ENCODE data around the gene INSR. TPM values are rescaled to one million over a fixed set of nuclear protein-coding genes. Genes with fewer than 3 reads are reported as not detected.
"Not testable (repeated sequence)": the region's sequence is repeated elsewhere in the genome, so short reads cannot be mapped to it uniquely, and the experiment has no call there.

The INSR gene
- total and polyA plus RNA-seq, 5 donors = 17.3 to 58.6 (median 53.0) TPM

GRCh38 chr19:7326105-7326877 is 32.1 kb upstream of the INSR start:
- H3K27ac ChIP-seq (ENCODE audit: low read length) = no peak overlapping the region
- intact Hi-C loops (cut with DNase I) = no loop called here
- H3K27me3 ChIP-seq (ENCODE audit: control insufficient read depth, insufficient read depth) = no peaks in the 10 kb centered on the region
- H3K4me3 ChIP-seq (ENCODE audit: low read length) = no peak overlapping the region
- H3K4me1 ChIP-seq (ENCODE audit: control insufficient read depth, insufficient read depth, low read length) = no peaks in the 10 kb centered on the region
- ATAC-seq (no peak), DNase-seq (no peak)
- H3K9me3 ChIP-seq (ENCODE audit: control insufficient read depth, low read length) = no peaks in the 10 kb centered on the region
- WGBS = 81% methylated on average over 10 of the region's 10 CpGs

- H3K4me1 ChIP-seq (ENCODE audit: control insufficient read depth, insufficient read depth, low read length) = peaks cover 3% of the 10 kb centered on the region
- H3K4me3 ChIP-seq (ENCODE audit: low read length) = no peak overlapping the region
- no peaks in the 10 kb centered on the region for H3K9me3 ChIP-seq (ENCODE audit: control insufficient read depth, low read length)
- no peaks in the 10 kb centered on the region for H3K27me3 ChIP-seq (ENCODE audit: control insufficient read depth, insufficient read depth)
- 46% methylated on average over 2 of the region's 2 CpGs for WGBS
- intact Hi-C loops (cut with DNase I) = no loop called here
- no peak overlapping the region for H3K27ac ChIP-seq (ENCODE audit: low read length)
- DNase-seq (no peak), ATAC-seq (no peak)
These were observed 24.0 kb upstream of the INSR start for GRCh38 chr19:7318176-7318575.

- WGBS = 61% methylated on average over 7 of the region's 7 CpGs
These were observed 18.6 kb upstream of the INSR start for GRCh38 chr19:7312816-7313215.

GRCh38 chr19:7311911-7312310 is 17.7 kb upstream of the INSR start:
- Histone ChIP-seq H3K4me1 (ENCODE audit: control insufficient read depth, insufficient read depth, low read length) (no peaks in the 10 kb centered on the region), H3K27ac (ENCODE audit: low read length) (no peak overlapping the region), H3K4me3 (ENCODE audit: low read length) (no peak overlapping the region), H3K9me3 (ENCODE audit: control insufficient read depth, low read length) (no peaks in the 10 kb centered on the region), H3K27me3 (ENCODE audit: control insufficient read depth, insufficient read depth) (no peaks in the 10 kb centered on the region)
- ATAC-seq (no peak), DNase-seq (no peak)
- 96% methylated on average over 12 of the region's 12 CpGs for WGBS
- intact Hi-C loops (cut with DNase I) = no loop called here

More at GRCh38 chr19:7312816-7313215, 18.6 kb upstream of the INSR start:
- intact Hi-C loops (cut with DNase I) = no loop called here
- Histone ChIP-seq H3K4me3 (ENCODE audit: low read length) (no peak overlapping the region), H3K9me3 (ENCODE audit: control insufficient read depth, low read length) (no peaks in the 10 kb centered on the region), H3K4me1 (ENCODE audit: control insufficient read depth, insufficient read depth, low read length) (no peaks in the 10 kb centered on the region), H3K27me3 (ENCODE audit: control insufficient read depth, insufficient read depth) (no peaks in the 10 kb centered on the region), H3K27ac (ENCODE audit: low read length) (no peak overlapping the region)
- peak; percentile 55 to 78 for ATAC-seq
- DNase-seq = no peak

- H3K4me1 ChIP-seq (ENCODE audit: control insufficient read depth, insufficient read depth, low read length); H3K4me3 ChIP-seq (ENCODE audit: low read length); H3K27me3 ChIP-seq (ENCODE audit: control insufficient read depth, insufficient read depth); DNase-seq; H3K27ac ChIP-seq (ENCODE audit: low read length); H3K9me3 ChIP-seq (ENCODE audit: control insufficient read depth, low read length); ATAC-seq; intact Hi-C loops (cut with DNase I): not testable (repeated sequence)
- WGBS = 84% methylated on average over 9 of the region's 9 CpGs
These were observed 14.1 kb upstream of the INSR start for GRCh38 chr19:7308327-7308726.

GRCh38 chr19:7307590-7308218 is 13.5 kb upstream of the INSR start:
- DNase-seq (no peak), ATAC-seq (no peak)
- Histone ChIP-seq H3K27ac (ENCODE audit: low read length) (no peak overlapping the region), H3K9me3 (ENCODE audit: control insufficient read depth, low read length) (no peaks in the 10 kb centered on the region), H3K4me1 (ENCODE audit: control insufficient read depth, insufficient read depth, low read length) (no peaks in the 10 kb centered on the region), H3K4me3 (ENCODE audit: low read length) (no peak overlapping the region), H3K27me3 (ENCODE audit: control insufficient read depth, insufficient read depth) (no peaks in the 10 kb centered on the region)
- WGBS = 87% methylated on average over 7 of the region's 7 CpGs
- intact Hi-C loops (cut with DNase I) = no loop called here

GRCh38 chr19:7304200-7304599 is 10.0 kb upstream of the INSR start:
- ATAC-seq = no peak
- 56% methylated on average over 9 of the region's 9 CpGs for WGBS

GRCh38 chr19:7303470-7303869 is 9.3 kb upstream of the INSR start:
- Histone ChIP-seq H3K27ac (ENCODE audit: low read length) (no peak overlapping the region), H3K4me3 (ENCODE audit: low read length) (no peak overlapping the region), H3K4me1 (ENCODE audit: control insufficient read depth, insufficient read depth, low read length) (no peaks in the 10 kb centered on the region), H3K27me3 (ENCODE audit: control insufficient read depth, insufficient read depth) (no peaks in the 10 kb centered on the region), H3K9me3 (ENCODE audit: control insufficient read depth, low read length) (no peaks in the 10 kb centered on the region)
- intact Hi-C loops (cut with DNase I) = no loop called here
- ATAC-seq (no peak), DNase-seq (no peak)
- 78% methylated on average over 4 of the region's 4 CpGs for WGBS

More at GRCh38 chr19:7304200-7304599, 10.0 kb upstream of the INSR start:
- no peaks in the 10 kb centered on the region for H3K27me3 ChIP-seq (ENCODE audit: control insufficient read depth, insufficient read depth)
- H3K27ac ChIP-seq (ENCODE audit: low read length) = no peak overlapping the region
- H3K9me3 ChIP-seq (ENCODE audit: control insufficient read depth, low read length) = no peaks in the 10 kb centered on the region
- no peak overlapping the region for H3K4me3 ChIP-seq (ENCODE audit: low read length)
- DNase-seq = peak in 2 of 3 donors; percentile 22 to 32
- intact Hi-C loops (cut with DNase I) = no loop called here
- H3K4me1 ChIP-seq (ENCODE audit: control insufficient read depth, insufficient read depth, low read length) = no peaks in the 10 kb centered on the region

GRCh38 chr19:7301525-7301924 is 7.3 kb upstream of the INSR start:
- intact Hi-C loops (cut with DNase I) = no loop called here
- no peak for ATAC-seq
- 81% methylated on average over 5 of the region's 5 CpGs for WGBS

GRCh38 chr19:7297742-7298141 is 3.5 kb upstream of the INSR start:
- no peaks in the 10 kb centered on the region for H3K27me3 ChIP-seq (ENCODE audit: control insufficient read depth, insufficient read depth)
- H3K27ac ChIP-seq (ENCODE audit: low read length) = no peak overlapping the region
- no peak for DNase-seq
- no peak overlapping the region for H3K4me3 ChIP-seq (ENCODE audit: low read length)
- whole genome bisulfite sequencing = 62% methylated on average over 7 of the region's 7 CpGs
- no peaks in the 10 kb centered on the region for H3K9me3 ChIP-seq (ENCODE audit: control insufficient read depth, low read length)
- H3K4me1 ChIP-seq (ENCODE audit: control insufficient read depth, insufficient read depth, low read length) = peaks cover 1% of the 10 kb centered on the region
- no peak for ATAC-seq
- intact Hi-C loops (cut with DNase I) = loop anchor here in 2 of 4 donors (5.0 to 10.0 kb wide), 2 partner anchors 145 to 153 kb away; no protein-coding TSS in a partner anchor

More at GRCh38 chr19:7301525-7301924, 7.3 kb upstream of the INSR start:
- DNase-seq = no peak
- Histone ChIP-seq H3K4me1 (ENCODE audit: control insufficient read depth, insufficient read depth, low read length) (no peaks in the 10 kb centered on the region), H3K27me3 (ENCODE audit: control insufficient read depth, insufficient read depth) (no peaks in the 10 kb centered on the region), H3K4me3 (ENCODE audit: low read length) (no peak overlapping the region), H3K9me3 (ENCODE audit: control insufficient read depth, low read length) (no peaks in the 10 kb centered on the region), H3K27ac (ENCODE audit: low read length) (no peak overlapping the region)

GRCh38 chr19:7295912-7296536 is 1.8 kb upstream of the INSR start:
- ATAC-seq = no peak
- intact Hi-C loops (cut with DNase I) = loop anchor here in 2 of 4 donors (5.0 to 10.0 kb wide), 2 partner anchors 144 to 151 kb away; no protein-coding TSS in a partner anchor
- DNase-seq = no peak
- Histone ChIP-seq H3K27ac (ENCODE audit: low read length) (no peak overlapping the region), H3K9me3 (ENCODE audit: control insufficient read depth, low read length) (no peaks in the 10 kb centered on the region), H3K27me3 (ENCODE audit: control insufficient read depth, insufficient read depth) (no peaks in the 10 kb centered on the region), H3K4me1 (ENCODE audit: control insufficient read depth, insufficient read depth, low read length) (peaks cover 3% of the 10 kb centered on the region), H3K4me3 (ENCODE audit: low read length) (no peak overlapping the region)
- WGBS = 96% methylated on average over 6 of the region's 6 CpGs
